Activated CD8-positive, alpha-beta T cell treated with anti-CD3 and anti-CD28 coated beads for 36 hours (primary cell): ENCODE measurements around the gene CABLES2. TPM values are rescaled to one million over a fixed set of nuclear protein-coding genes. Genes with fewer than 3 reads are reported as not detected.

Experiments used
- ATAC-seq: fragments of 200-7000 bp; cut with Tn5 transposase; one replicate; pipeline ENCODE4 v1.10.0; 2021; ENCODE audit warnings: mild to moderate bottlenecking, moderate library complexity
- CTCF ChIA-PET: fragments of 350-600 bp; sonication (Branson Sonifier 250); formaldehyde crosslinking; loops from one replicate; lab custom pipeline; 2021; ENCODE audit warnings: antibody characterized with exemption; lab: Charles Lee
- POLR2A ChIA-PET: fragments of 350-600 bp; sonication (Branson Sonifier 250); formaldehyde crosslinking; loops from one replicate; lab custom pipeline; 2021; ENCODE audit warnings: antibody characterized with exemption; lab: Charles Lee
- DNase-seq: peaks from one replicate; pipeline ENCODE4 v3.0.0-alpha.2; 2020
- H3K27ac Mint-ChIP-seq: one replicate; pipeline ENCODE4 v1.8.0; 2021; ENCODE audit warnings: mild to moderate bottlenecking, mixed read lengths
- H3K27me3 Mint-ChIP-seq: one replicate; pipeline ENCODE4 v1.8.0; 2021; ENCODE audit warnings: mixed read lengths
- H3K36me3 Mint-ChIP-seq: one replicate; pipeline ENCODE4 v1.8.0; 2021; ENCODE audit warnings: low read depth, mixed read lengths
- H3K4me1 Mint-ChIP-seq: one replicate; pipeline ENCODE4 v1.8.0; 2021; ENCODE audit warnings: low read depth, mixed read lengths
- H3K4me3 Mint-ChIP-seq: one replicate; pipeline ENCODE4 v1.8.0; 2021; ENCODE audit warnings: mild to moderate bottlenecking, moderate library complexity, mixed read lengths
- H3K9me3 Mint-ChIP-seq: one replicate; pipeline ENCODE4 v1.8.0; 2021; ENCODE audit warnings: mixed read lengths
- intact Hi-C: fragments of 100-400 bp; cut with micrococcal nuclease; formaldehyde crosslinking; loops from one replicate; pipeline ENCODE4 v1.10.0; 2022
- total RNA-seq, 2 experiments: library from RNA; stranded (reverse); gene quantifications; one replicate each; pipeline ENCODE4 v1.2.3, GENCODE V29; 2021
- TF ChIP-seq, protein P1 (sequence below): fragments of 200-600 bp; IDR thresholded peaks from one replicate; pipeline ENCODE4 v1.8.0; 2022; ENCODE audit warnings: antibody characterized with exemption, mild to moderate bottlenecking

The CABLES2 gene
- total RNA-seq, 2 experiments from 2014 or later = 3.2 to 4.5 TPM

GRCh38 chr20:62420846-62421715 is 14.0 kb upstream of the CABLES2 start:
- ATAC-seq (no peak), DNase-seq (no peak)
- intact Hi-C loops = no loop called here
- no peaks in the 10 kb centered on the region for H3K36me3 Mint-ChIP-seq
- H3K9me3 Mint-ChIP-seq = no peaks in the 10 kb centered on the region
- ChIA-PET CTCF (no interaction called here), POLR2A (no interaction called here)
- no peaks in the 10 kb centered on the region for H3K4me1 Mint-ChIP-seq
- H3K4me3 Mint-ChIP-seq = no peak overlapping the region
- H3K27ac Mint-ChIP-seq = no peak overlapping the region
- TF ChIP-seq, protein P1, sequence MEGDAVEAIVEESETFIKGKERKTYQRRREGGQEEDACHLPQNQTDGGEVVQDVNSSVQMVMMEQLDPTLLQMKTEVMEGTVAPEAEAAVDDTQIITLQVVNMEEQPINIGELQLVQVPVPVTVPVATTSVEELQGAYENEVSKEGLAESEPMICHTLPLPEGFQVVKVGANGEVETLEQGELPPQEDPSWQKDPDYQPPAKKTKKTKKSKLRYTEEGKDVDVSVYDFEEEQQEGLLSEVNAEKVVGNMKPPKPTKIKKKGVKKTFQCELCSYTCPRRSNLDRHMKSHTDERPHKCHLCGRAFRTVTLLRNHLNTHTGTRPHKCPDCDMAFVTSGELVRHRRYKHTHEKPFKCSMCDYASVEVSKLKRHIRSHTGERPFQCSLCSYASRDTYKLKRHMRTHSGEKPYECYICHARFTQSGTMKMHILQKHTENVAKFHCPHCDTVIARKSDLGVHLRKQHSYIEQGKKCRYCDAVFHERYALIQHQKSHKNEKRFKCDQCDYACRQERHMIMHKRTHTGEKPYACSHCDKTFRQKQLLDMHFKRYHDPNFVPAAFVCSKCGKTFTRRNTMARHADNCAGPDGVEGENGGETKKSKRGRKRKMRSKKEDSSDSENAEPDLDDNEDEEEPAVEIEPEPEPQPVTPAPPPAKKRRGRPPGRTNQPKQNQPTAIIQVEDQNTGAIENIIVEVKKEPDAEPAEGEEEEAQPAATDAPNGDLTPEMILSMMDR = no peak
- H3K27me3 Mint-ChIP-seq = no peaks in the 10 kb centered on the region

DNA sequence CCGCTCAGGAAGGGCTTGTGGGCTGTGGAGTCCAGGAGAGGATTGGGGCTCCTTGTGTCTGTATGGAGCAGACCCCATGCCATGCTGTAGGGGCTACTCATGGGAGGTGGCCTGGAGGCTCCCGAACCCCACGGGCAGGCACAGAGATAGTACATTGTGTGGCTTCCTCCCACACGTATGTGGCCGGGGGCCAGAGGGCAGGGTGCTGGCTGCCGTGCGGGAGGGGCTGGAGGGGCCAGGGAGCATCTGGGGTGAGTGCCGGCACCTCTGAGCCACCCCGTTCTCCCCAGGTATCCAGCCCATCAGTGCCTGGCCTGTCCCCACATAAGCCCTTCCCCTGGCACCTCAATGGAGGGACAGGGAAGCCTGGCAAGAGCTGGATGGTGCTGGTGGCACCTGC is 12.7 kb upstream of the CABLES2 start:
- H3K4me3 Mint-ChIP-seq = no peak overlapping the region
- DNase-seq (no peak), ATAC-seq (no peak)
- TF ChIP-seq, protein P1 = no peak
- intact Hi-C loops = no loop called here
- H3K27me3 Mint-ChIP-seq = no peaks in the 10 kb centered on the region
- CTCF ChIA-PET = no interaction called here
- H3K9me3 Mint-ChIP-seq = no peaks in the 10 kb centered on the region
- H3K27ac Mint-ChIP-seq = no peak overlapping the region
- no peaks in the 10 kb centered on the region for H3K4me1 Mint-ChIP-seq
- H3K36me3 Mint-ChIP-seq = no peaks in the 10 kb centered on the region
- POLR2A ChIA-PET = no interaction called here

- ChIA-PET CTCF (no interaction called here), POLR2A (interaction anchor here (0.6 to 0.8 kb wide), 2 partner anchors 44 to 126 kb away, joined by 3 read pairs; no protein-coding TSS in a partner anchor)
- no peak for DNase-seq
- Mint-ChIP-seq H3K36me3 (no peaks in the 10 kb centered on the region), H3K27ac (no peak overlapping the region), H3K27me3 (no peaks in the 10 kb centered on the region), H3K9me3 (no peaks in the 10 kb centered on the region), H3K4me1 (no peaks in the 10 kb centered on the region), H3K4me3 (no peak overlapping the region)
- intact Hi-C loops = no loop called here
- TF ChIP-seq, protein P1 = no peak
- no peak for ATAC-seq
Measured at GRCh38 chr20:62418709-62419487, 11.8 kb upstream of the CABLES2 start.

GRCh38 chr20:62417981-62418708 is 11.1 kb upstream of the CABLES2 start:
- TF ChIP-seq, protein P1 = no peak
- DNase-seq (no peak), ATAC-seq (no peak)
- no peaks in the 10 kb centered on the region for H3K4me1 Mint-ChIP-seq
- ChIA-PET CTCF (no interaction called here), POLR2A (interaction anchor here (0.6 to 0.8 kb wide), 2 partner anchors 43 to 126 kb away, joined by 3 read pairs; no protein-coding TSS in a partner anchor)
- no peaks in the 10 kb centered on the region for H3K9me3 Mint-ChIP-seq
- H3K27me3 Mint-ChIP-seq = no peaks in the 10 kb centered on the region
- intact Hi-C loops = no loop called here
- H3K27ac Mint-ChIP-seq = no peak overlapping the region
- H3K36me3 Mint-ChIP-seq = no peaks in the 10 kb centered on the region
- H3K4me3 Mint-ChIP-seq = no peak overlapping the region
